IMR-90 (cell line): ENCODE data around the gene IFI44. TPM values are rescaled to one million over a fixed set of nuclear protein-coding genes. Genes with fewer than 3 reads are reported as not detected.

Source experiments
- ATAC-seq: fragments of 200-7000 bp; cut with Tn5 transposase; 2 replicates; pipeline ENCODE4 v1.9.1; 2020; ENCODE audit warnings: low read depth, mild to moderate bottlenecking, moderate library complexity
- BruUV-seq: library from RNA; stranded (reverse); fragments of 400-500 nt; replicated peaks from 2 replicates; lab custom pipeline; 2021; lab: Mats Ljungman, UMichigan
- CTCF ChIA-PET: fragments of 300-600 bp; formaldehyde crosslinking; extraction: SDS; loops from one replicate; lab custom pipeline; 2021; ENCODE audit warnings: antibody characterized with exemption; lab: Yijun Ruan, JAX
- POLR2A ChIA-PET: fragments of 300-600 bp; sonication (Branson Sonifier 250); formaldehyde crosslinking; loops from one replicate; lab custom pipeline; 2022; ENCODE audit warnings: antibody characterized with exemption; ENCODE audit not compliant: unreplicated experiment; lab: Charles Lee
- DNase-seq: peaks from one replicate; pipeline ENCODE4 v3.0.0; 2013
- H2AFZ ChIP-seq: replicated peaks from 2 replicates; pipeline ENCODE3; 2013; ENCODE audit warnings: low read length, mild to moderate bottlenecking; ENCODE audit not compliant: poor library complexity
- H2AK5ac ChIP-seq: 2 replicates; pipeline ENCODE4 v1.6.1; 2013; ENCODE audit warnings: low read depth, low read length, inconsistent platforms
- H2AK9ac ChIP-seq: replicated peaks from 2 replicates; pipeline ENCODE3; 2013; ENCODE audit warnings: mild to moderate bottlenecking, low read depth, low read length, moderate library complexity; ENCODE audit not compliant: poor library complexity
- H2BK120ac ChIP-seq: 2 replicates; pipeline ENCODE4 v1.6.1; 2013; ENCODE audit warnings: low read depth, low read length, inconsistent platforms
- H2BK15ac ChIP-seq: 3 replicates; pipeline ENCODE4 v1.6.1; 2013; ENCODE audit warnings: low read depth, low read length, inconsistent platforms
- H2BK20ac ChIP-seq: 2 replicates; pipeline ENCODE4 v1.6.1; 2013; ENCODE audit warnings: low read depth, mild to moderate bottlenecking, inconsistent platforms, low read length, moderate library complexity
- H2BK5ac ChIP-seq: 2 replicates; pipeline ENCODE4 v1.6.1; 2013; ENCODE audit warnings: mild to moderate bottlenecking, low read depth, low read length, inconsistent platforms; ENCODE audit not compliant: poor library complexity, severe bottlenecking
- H3K14ac ChIP-seq: replicated peaks from 2 replicates; pipeline ENCODE4 v1.6.1; 2013; ENCODE audit warnings: low read depth, low read length, inconsistent platforms
- H3K18ac ChIP-seq: 2 replicates; pipeline ENCODE4 v1.6.1; 2013; ENCODE audit warnings: low read depth, low read length, control low read depth
- H3K23ac ChIP-seq: 2 replicates; pipeline ENCODE4 v1.6.1; 2013; ENCODE audit warnings: low read depth, low read length, inconsistent platforms
- H3K27ac ChIP-seq: 2 replicates; pipeline ENCODE4 v1.5.1; 2013; ENCODE audit warnings: mild to moderate bottlenecking, control low read depth, low read length; ENCODE audit not compliant: insufficient read depth
- H3K27me3 ChIP-seq: 2 replicates; pipeline ENCODE4 v1.6.1; 2013; ENCODE audit warnings: low read length; ENCODE audit not compliant: control insufficient read depth, insufficient read depth
- H3K36me3 ChIP-seq: 2 replicates; pipeline ENCODE4 v1.6.1; 2013; ENCODE audit warnings: low read length, mixed read lengths; ENCODE audit not compliant: control insufficient read depth, insufficient read depth
- H3K4ac ChIP-seq: 2 replicates; pipeline ENCODE4 v1.6.1; 2013; ENCODE audit warnings: low read depth, low read length, inconsistent platforms
- H3K4me1 ChIP-seq: 2 replicates; pipeline ENCODE4 v1.6.1; 2013; ENCODE audit warnings: low read length, mixed read lengths; ENCODE audit not compliant: control insufficient read depth, insufficient read depth
- H3K4me2 ChIP-seq: 2 replicates; pipeline ENCODE4 v1.6.1; 2013; ENCODE audit warnings: low read depth, mild to moderate bottlenecking, control low read depth, low read length, moderate library complexity
- H3K4me3 ChIP-seq: 2 replicates; pipeline ENCODE4 v1.5.1; 2013; ENCODE audit warnings: low read depth, mild to moderate bottlenecking, control low read depth, low read length, moderate library complexity; ENCODE audit not compliant: insufficient read depth
- H3K56ac ChIP-seq: 2 replicates; pipeline ENCODE4 v1.6.1; 2013; ENCODE audit warnings: low read length, inconsistent platforms; ENCODE audit not compliant: insufficient read depth; ENCODE audit errors: extremely low read depth
- H3K79me1 ChIP-seq, 2 experiments: 2 replicates each; pipeline ENCODE4 v1.6.1; 2013; ENCODE audit warnings: low read length in 2 of 2, inconsistent platforms in 1 of 2, low read depth in 1 of 2
- H3K9ac ChIP-seq: 2 replicates; pipeline ENCODE4 v1.6.1; 2013; ENCODE audit warnings: low read depth, low read length, control low read depth
- H3K9me1 ChIP-seq: 2 replicates; pipeline ENCODE4 v1.6.1; 2013; ENCODE audit warnings: low read length, inconsistent platforms; ENCODE audit not compliant: insufficient read depth
- H3K9me3 ChIP-seq: 2 replicates; pipeline ENCODE4 v1.6.1; 2013; ENCODE audit warnings: low read length; ENCODE audit not compliant: control insufficient read depth, insufficient read depth
- H4K20me1 ChIP-seq: 2 replicates; pipeline ENCODE4 v1.6.1; 2013; ENCODE audit warnings: low read length, inconsistent platforms; ENCODE audit not compliant: insufficient read depth
- H4K5ac ChIP-seq: 2 replicates; pipeline ENCODE4 v1.6.1; 2013; ENCODE audit warnings: mild to moderate bottlenecking, low read depth, low read length, control low read depth
- H4K8ac ChIP-seq, 2 experiments: 2 replicates each; pipeline ENCODE4 v1.6.1; 2013; ENCODE audit warnings: low read depth in 2 of 2, low read length in 2 of 2, control low read depth in 1 of 2, inconsistent platforms in 1 of 2
- H4K91ac ChIP-seq: 2 replicates; pipeline ENCODE4 v1.6.1; 2013; ENCODE audit warnings: low read depth, low read length, inconsistent platforms; ENCODE audit not compliant: insufficient read depth
- BHLHE40 ChIP-seq: fragments of 150-350 bp; IDR thresholded peaks from 2 replicates; pipeline ENCODE4 v1.6.1; 2016; ENCODE audit warnings: mild to moderate bottlenecking, low read depth, low read length
- CEBPB ChIP-seq: IDR thresholded peaks from 2 replicates; pipeline ENCODE4 v1.6.1; 2012; ENCODE audit warnings: low read depth, low read length, improper control_type of control experiment
- CHD1 ChIP-seq: IDR thresholded peaks from 2 replicates; pipeline ENCODE4 v1.6.1; 2012; ENCODE audit warnings: low read depth, low read length, improper control_type of control experiment
- CTCF ChIP-seq: conservative IDR thresholded peaks from 2 replicates; pipeline ENCODE4 v1.5.1; 2012; ENCODE audit warnings: mild to moderate bottlenecking, low read depth, low read length, improper control_type of control experiment
- FOS ChIP-seq: fragments of 150-350 bp; IDR thresholded peaks from 2 replicates; pipeline ENCODE4 v1.6.1; 2016; ENCODE audit warnings: low read depth, low read length
- MAFK ChIP-seq: IDR thresholded peaks from 2 replicates; pipeline ENCODE4 v1.6.1; 2012; ENCODE audit warnings: low read depth, low read length, improper control_type of control experiment
- MAZ ChIP-seq: IDR thresholded peaks from 2 replicates; pipeline ENCODE4 v1.6.1; 2012; ENCODE audit warnings: low read depth, mild to moderate bottlenecking, low read length, improper control_type of control experiment, moderate library complexity, borderline replicate concordance
- MXI1 ChIP-seq: IDR thresholded peaks from 2 replicates; pipeline ENCODE4 v1.6.1; 2012; ENCODE audit warnings: low read depth, mild to moderate bottlenecking, low read length, moderate library complexity, borderline replicate concordance
- NFE2L2 ChIP-seq: fragments of 150-350 bp; IDR thresholded peaks from 2 replicates; pipeline ENCODE4 v1.6.1; 2016; ENCODE audit warnings: low read depth, mild to moderate bottlenecking, low read length
- POLR2A ChIP-seq: IDR thresholded peaks from 2 replicates; pipeline ENCODE4 v1.6.1; 2012; ENCODE audit warnings: mild to moderate bottlenecking, low read depth, low read length
- RAD21 ChIP-seq: IDR thresholded peaks from 2 replicates; pipeline ENCODE4 v1.6.1; 2012; ENCODE audit warnings: low read length, improper control_type of control experiment
- RCOR1 ChIP-seq: IDR thresholded peaks from 2 replicates; pipeline ENCODE4 v1.6.1; 2012; ENCODE audit warnings: mild to moderate bottlenecking, low read length, improper control_type of control experiment; ENCODE audit not compliant: insufficient replicate concordance
- RFX5 ChIP-seq: IDR thresholded peaks from 2 replicates; pipeline ENCODE4 v1.8.0; 2012; ENCODE audit warnings: low read depth, mild to moderate bottlenecking, low read length, moderate library complexity
- SMC3 ChIP-seq: fragments of 150-350 bp; IDR thresholded peaks from 2 replicates; pipeline ENCODE4 v1.6.1; 2016; ENCODE audit warnings: low read depth, mild to moderate bottlenecking, antibody characterized with exemption, low read length, moderate library complexity
- USF2 ChIP-seq: fragments of 150-350 bp; IDR thresholded peaks from 2 replicates; pipeline ENCODE4 v1.6.1; 2017; ENCODE audit warnings: mild to moderate bottlenecking, antibody characterized with exemption, low read length, low read depth
- WGBS, 2 experiments: methylation state at CpG; one replicate each; pipeline versions ENCODE4 v1.1.5 to v1.1.7; 2013; ENCODE audit warnings: missing lambda C conversion rate in 2 of 2; ENCODE audit not compliant: insufficient read length in 1 of 2; ENCODE audit errors: extremely low coverage in 2 of 2; 5-methylcytosine and 5-hydroxymethylcytosine counted together
- dilution Hi-C: fragments of 300-500 bp; cut with HindIII; formaldehyde crosslinking; loops from one replicate; pipeline ENCODE4 v1.14.3; 2018; ENCODE audit warnings: low sequenced_read_pairs; ENCODE audit not compliant: unreplicated experiment
- in situ Hi-C: fragments of 300-500 bp; cut with MboI; formaldehyde crosslinking; loops from 3 replicates; pipeline ENCODE4 v1.14.3; 2019; ENCODE audit warnings: low sequenced_read_pairs, inconsistent platforms, mixed read lengths
- intact Hi-C: fragments of 100-400 bp; cut with micrococcal nuclease; formaldehyde crosslinking; loops from 2 replicates; pipeline ENCODE4 v1.10.0; 2022
- polyA plus RNA-seq, 3 experiments: library from polyadenylated mRNA; depleted of rRNA; stranded (reverse); fragments of >200 nt; gene quantifications; 2 replicates each; pipeline ENCODE4 v1.2.3, GENCODE V29; 2012; ENCODE audit warnings: low replicate concordance in 1 of 3
- total RNA-seq: library from RNA; depleted of rRNA; stranded (reverse); fragments of >200 nt; gene quantifications from 2 replicates; pipeline ENCODE4 v1.2.3, GENCODE V29; 2012
- TF ChIP-seq, protein P1 (sequence below): fragments of 150-350 bp; IDR thresholded peaks from 2 replicates; pipeline ENCODE4 v1.6.1; 2016; ENCODE audit warnings: low read depth, mild to moderate bottlenecking, low read length, moderate library complexity, borderline replicate concordance

Gene IFI44
- total and polyA plus RNA-seq, 2 of the 4 experiments (the other 2 are of a cell fraction), result 2.2 to 2.7 TPM

GRCh38 chr1:78641558-78641957 lies 8.1 kb upstream of the IFI44 start:
- Histone ChIP-seq H3K9me1 (no peaks in the 10 kb centered on the region), H4K91ac (no peak overlapping the region), H3K23ac (no peak overlapping the region), H2BK15ac (no peak overlapping the region), H3K36me3 (no peaks in the 10 kb centered on the region), H3K56ac (no peak overlapping the region), H2AK5ac (no peak overlapping the region), H4K5ac (no peak overlapping the region), H3K4ac (no peak overlapping the region), H2BK20ac (no peak overlapping the region), H3K27me3 (no peaks in the 10 kb centered on the region), H3K27ac (no peak overlapping the region), H2BK120ac (no peak overlapping the region), H4K20me1 (no peaks in the 10 kb centered on the region), H2AK9ac (no peak overlapping the region), H3K9me3 (no peaks in the 10 kb centered on the region), H3K14ac (no peak overlapping the region), H3K18ac (no peak overlapping the region), H2BK5ac (no peak overlapping the region), H4K8ac (no peak overlapping the region), H3K9ac (no peak overlapping the region), H3K79me1 (no peaks in the 10 kb centered on the region), H2AFZ (no peak overlapping the region), H3K4me2 (no peak overlapping the region), H3K4me3 (no peak overlapping the region), H3K4me1 (no peaks in the 10 kb centered on the region)
- CTCF ChIA-PET, result no interaction called here
- BruUV-seq, result no TSS peak
- POLR2A ChIA-PET, result no interaction called here
- in situ Hi-C loops (no loop called here), dilution Hi-C loops (no loop called here), intact Hi-C loops (no loop called here)
- ATAC-seq (no peak), DNase-seq (no peak)
- 100% methylated on average over 1 of the region's 4 CpGs; no CpG with 5 or more reads in 1 of the 2 experiments for WGBS, 2 experiments
- TF ChIP-seq MAZ (no peak), FOS (no peak), RAD21 (no peak), MXI1 (no peak), CEBPB (no peak), BHLHE40 (no peak), USF2 (no peak), NFE2L2 (no peak), CTCF (no peak), RFX5 (no peak), CHD1 (no peak), SMC3 (no peak), MAFK (no peak), RCOR1 (no peak), POLR2A (no peak)
- TF ChIP-seq, protein P1, sequence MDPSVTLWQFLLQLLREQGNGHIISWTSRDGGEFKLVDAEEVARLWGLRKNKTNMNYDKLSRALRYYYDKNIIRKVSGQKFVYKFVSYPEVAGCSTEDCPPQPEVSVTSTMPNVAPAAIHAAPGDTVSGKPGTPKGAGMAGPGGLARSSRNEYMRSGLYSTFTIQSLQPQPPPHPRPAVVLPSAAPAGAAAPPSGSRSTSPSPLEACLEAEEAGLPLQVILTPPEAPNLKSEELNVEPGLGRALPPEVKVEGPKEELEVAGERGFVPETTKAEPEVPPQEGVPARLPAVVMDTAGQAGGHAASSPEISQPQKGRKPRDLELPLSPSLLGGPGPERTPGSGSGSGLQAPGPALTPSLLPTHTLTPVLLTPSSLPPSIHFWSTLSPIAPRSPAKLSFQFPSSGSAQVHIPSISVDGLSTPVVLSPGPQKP, result no peak
